MG63 (cell line): ENCODE data around the gene TMPRSS6. TPM values are rescaled to one million over a fixed set of nuclear protein-coding genes. Genes with fewer than 3 reads are reported as not detected.

ENCODE experiments used
- DNase-seq: peaks from one replicate; pipeline ENCODE4 v3.0.0-alpha.2; 2020
- H3K27me3 ChIP-seq: fragments of 250-450 bp; sonication (Bioruptor Pico); 2 replicates; pipeline ENCODE4 v1.5.1; 2020; ENCODE audit warnings: mild to moderate bottlenecking, moderate library complexity
- H3K36me3 ChIP-seq: fragments of 250-450 bp; sonication (Bioruptor Pico); 2 replicates; pipeline ENCODE4 v1.5.1; 2020; ENCODE audit warnings: mild to moderate bottlenecking, moderate library complexity
- H3K4me3 ChIP-seq: fragments of 250-450 bp; sonication (Bioruptor Pico); 2 replicates; pipeline ENCODE4 v1.5.1; 2020; ENCODE audit warnings: mild to moderate bottlenecking, moderate library complexity
- H3K9me3 ChIP-seq: fragments of 250-450 bp; sonication (Bioruptor Pico); 2 replicates; pipeline ENCODE4 v1.5.1; 2020; ENCODE audit warnings: mild to moderate bottlenecking, moderate library complexity
- total RNA-seq: library from RNA; depleted of rRNA; stranded (reverse); fragments of >200 nt; shearing (Covaris generic); gene quantifications from 2 replicates; pipeline ENCODE4 v1.2.3, GENCODE V29; 2014; ENCODE audit warnings: low replicate concordance; rRNA removed

Gene TMPRSS6
- total RNA-seq, 1 experiment from 2014 or later = not detected

DNA sequence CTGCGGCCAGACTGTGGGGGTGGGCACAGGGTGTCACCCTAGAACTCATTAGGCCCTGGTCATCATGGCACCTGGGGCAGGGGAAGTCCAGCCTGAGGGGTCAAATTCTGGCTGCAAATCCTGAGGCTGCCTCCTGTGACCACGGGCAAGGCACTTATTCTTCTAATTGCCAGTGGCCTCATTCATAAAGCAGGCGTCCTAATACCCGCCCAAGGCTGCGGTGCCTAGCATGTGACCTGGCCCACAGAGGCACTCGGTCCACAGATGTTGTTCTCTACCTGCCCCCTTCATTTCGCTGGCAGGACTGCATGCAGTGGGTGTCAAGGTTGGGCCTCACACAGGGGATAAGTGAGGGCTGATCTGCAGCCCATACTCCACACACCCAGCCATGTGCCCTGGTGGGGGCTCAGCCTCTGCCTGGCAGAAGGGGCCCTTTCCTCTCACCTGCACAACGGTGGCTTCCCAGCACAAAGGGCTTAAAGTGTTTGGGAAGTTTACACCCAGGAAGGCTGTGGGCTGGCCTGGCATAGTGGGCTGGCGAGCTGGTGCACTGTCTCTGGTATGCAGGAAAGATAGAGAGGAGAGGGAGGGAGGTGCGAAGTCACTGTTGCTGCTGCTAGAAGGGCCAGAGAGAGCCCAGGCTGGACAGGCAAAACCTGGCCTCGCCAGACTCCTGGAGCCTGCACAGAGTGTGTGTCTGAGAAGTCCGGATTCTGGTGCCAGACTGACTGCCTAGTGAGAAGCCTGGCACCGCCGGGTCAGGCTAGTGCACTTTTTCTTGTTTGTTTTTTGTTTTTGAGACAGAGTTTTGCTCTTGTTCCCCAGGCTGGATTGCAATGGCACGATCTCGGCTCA is 86.8 kb downstream of the TMPRSS6 start:
- H3K9me3 ChIP-seq = no peaks in the 10 kb centered on the region
- no peaks in the 10 kb centered on the region for H3K27me3 ChIP-seq
- no peak overlapping the region for H3K4me3 ChIP-seq
- DNase-seq = no peak
- H3K36me3 ChIP-seq = peaks cover 14% of the 10 kb centered on the region

DNA sequence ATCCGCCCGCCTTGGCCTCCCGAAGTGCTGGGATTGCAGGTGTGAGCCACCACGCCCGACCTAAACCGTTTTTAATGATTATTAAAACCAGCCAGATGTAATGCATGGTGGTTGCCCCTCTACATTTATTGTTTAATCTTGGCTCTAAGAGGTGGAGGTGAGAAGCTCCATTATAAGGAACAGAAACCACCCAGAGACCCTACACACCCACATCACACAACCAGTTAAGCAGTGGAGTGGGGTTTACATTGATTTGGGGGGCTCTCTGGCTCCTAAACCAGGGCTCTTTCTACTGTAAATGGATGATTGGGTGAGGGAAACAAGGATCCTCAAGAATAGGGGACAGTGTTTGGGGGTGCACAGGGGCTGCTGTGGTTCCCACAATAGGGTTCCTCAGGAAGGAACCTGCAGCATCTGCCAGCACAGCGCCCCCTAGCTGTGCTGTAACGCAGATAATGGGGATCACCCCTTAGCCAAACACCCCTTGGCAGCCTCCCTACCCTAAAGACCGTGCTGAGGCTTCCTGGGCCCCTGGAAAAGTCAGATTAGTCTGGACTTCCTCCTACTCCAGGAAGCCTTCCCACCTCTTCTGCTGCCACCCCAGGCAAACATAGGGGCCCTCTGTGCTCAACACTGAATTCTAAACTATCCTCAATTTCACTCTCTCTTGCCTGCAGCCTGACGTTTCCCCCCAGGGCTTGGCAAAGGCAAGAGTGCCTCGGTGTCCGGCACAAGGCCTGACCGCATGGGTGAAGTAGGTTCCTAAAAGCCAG is 87.6 kb downstream of the TMPRSS6 start:
- H3K27me3 ChIP-seq = no peaks in the 10 kb centered on the region
- H3K4me3 ChIP-seq = no peak overlapping the region
- peaks cover 11% of the 10 kb centered on the region for H3K36me3 ChIP-seq
- DNase-seq = peak; percentile 27
- no peaks in the 10 kb centered on the region for H3K9me3 ChIP-seq

DNA sequence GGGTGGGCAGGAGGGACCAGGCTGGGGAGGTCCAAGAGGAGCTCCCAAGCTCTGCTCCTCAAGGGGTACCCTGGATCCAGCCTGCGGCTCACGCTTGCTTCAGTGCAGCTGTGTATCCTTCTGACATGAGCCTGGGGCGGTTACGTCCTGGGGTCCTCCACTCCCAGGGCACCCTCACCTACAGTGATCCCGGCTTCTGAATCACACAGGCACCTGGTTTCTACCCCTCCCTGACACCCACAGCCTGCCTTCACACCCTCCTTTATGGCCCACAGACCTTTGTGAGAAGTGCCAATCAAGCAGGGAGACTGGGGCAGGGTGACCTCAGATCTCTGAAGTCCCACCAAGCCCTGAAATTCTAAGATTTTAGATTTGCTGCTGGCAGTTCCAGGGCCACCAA is 88.5 kb downstream of the TMPRSS6 start:
- Histone ChIP-seq H3K27me3 (no peaks in the 10 kb centered on the region), H3K9me3 (no peaks in the 10 kb centered on the region), H3K36me3 (peaks cover 11% of the 10 kb centered on the region), H3K4me3 (no peak overlapping the region)
- DNase-seq = no peak

DNA sequence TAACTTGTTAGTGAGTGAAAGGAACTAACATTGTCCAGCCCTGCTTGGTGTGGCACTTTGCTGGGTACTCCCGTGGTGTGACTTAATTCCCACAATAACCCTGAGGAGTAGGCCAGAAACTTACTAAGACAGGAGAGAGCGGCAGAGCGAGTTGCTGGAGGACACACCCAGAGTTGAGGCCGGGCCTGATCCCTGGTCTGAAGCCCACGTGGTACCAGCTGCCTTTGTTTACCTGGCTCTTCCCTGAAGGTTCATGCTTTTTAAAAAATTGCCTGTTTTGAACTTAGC is 89.4 kb downstream of the TMPRSS6 start:
- Histone ChIP-seq H3K36me3 (peaks cover 6% of the 10 kb centered on the region), H3K9me3 (no peaks in the 10 kb centered on the region), H3K27me3 (no peaks in the 10 kb centered on the region), H3K4me3 (peak overlapping the region; percentile 92)
- DNase-seq = peak; percentile 49

DNA sequence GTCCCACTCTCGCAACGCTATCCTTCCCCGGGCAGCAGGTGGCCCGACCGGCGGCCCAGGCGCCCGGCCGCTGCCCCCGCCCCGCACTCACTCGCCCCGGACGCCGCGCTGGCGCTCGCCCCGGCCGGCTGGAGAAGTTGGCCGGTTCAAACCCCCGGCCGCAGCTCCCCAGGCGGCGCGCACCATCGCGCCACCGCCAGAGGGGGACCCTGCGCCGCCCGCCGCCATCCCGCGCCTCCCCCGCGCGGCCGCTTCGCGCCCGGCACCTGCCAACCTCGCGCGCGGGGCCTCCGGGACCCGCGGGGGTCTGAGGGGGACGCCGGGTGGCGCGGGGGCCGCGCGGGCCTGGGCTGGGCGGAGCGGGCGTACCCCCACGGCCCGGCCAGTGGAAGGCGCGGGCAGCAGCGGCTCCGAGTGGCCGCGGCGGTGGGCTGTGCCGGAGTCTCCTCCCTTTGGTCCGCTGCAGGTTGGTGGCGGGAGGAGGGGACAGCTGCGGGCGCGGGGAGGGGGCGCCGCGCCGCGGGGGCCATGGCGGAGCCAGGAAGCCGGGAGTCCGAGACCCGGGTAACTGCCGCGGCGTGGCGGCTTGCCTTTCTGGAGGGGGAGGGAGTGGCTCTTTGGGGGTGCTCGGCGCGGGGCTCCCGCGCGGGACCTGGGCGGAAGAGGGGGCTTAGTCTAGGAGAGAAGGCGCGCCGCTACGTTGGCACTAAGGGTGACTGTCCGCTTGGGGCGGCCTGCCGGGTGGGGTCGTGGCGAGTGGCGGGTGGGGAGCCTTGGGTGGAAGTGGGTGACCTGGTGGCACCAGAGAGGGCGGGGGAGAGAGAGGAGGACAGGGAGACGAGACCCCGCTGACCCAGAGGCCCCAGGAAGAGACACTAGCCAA is 90.0 kb downstream of the TMPRSS6 start, which contains the start of the genes MPST and TST:
MPST (plus strand) TSS at position 434 of the 883 bp plus-strand sequence; CDS start at position 529, 95 bp downstream.
TST (minus strand) TSS at position 139 of the 883 bp plus-strand sequence. CDS start 715 bp downstream, outside the sequence.
- DNase-seq = peak; percentile 77
- Histone ChIP-seq H3K4me3 (peak within 1 kb of the TSS; percentile 92), H3K36me3 (peaks cover under 1% of the 10 kb centered on the region), H3K27me3 (no peaks in the 10 kb centered on the region), H3K9me3 (no peaks in the 10 kb centered on the region)

DNA sequence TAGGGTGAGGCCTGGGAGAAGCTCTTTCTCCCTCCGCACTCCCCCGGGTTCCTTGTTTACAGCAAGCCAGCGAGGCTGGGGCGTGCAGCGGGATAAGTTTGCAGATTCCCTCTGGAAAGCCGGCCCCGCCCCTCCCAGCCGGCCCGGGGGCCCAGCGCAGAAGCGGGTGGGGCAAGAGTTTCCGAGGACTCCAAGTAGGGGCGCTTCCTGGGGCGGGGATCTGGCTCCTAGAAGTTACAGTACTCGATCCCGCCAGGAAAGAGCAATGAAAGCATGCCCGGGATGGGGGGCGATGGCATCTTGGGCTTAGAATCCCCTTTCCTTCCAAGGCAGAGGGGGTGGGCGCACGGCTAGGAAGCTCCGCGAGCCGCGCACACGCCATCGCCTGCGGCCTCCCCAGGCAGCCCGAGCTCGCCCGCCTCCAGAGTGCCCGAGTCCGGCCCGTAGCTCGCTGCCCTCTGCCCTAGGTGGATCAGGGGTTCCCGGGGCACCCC is 90.7 kb downstream of the TMPRSS6 start:
- Histone ChIP-seq H3K27me3 (no peaks in the 10 kb centered on the region), H3K4me3 (peak overlapping the region; percentile 75), H3K9me3 (no peaks in the 10 kb centered on the region), H3K36me3 (no peaks in the 10 kb centered on the region; the same call in 1 of the 2 replicates)
- DNase-seq = peak; percentile 49

DNA sequence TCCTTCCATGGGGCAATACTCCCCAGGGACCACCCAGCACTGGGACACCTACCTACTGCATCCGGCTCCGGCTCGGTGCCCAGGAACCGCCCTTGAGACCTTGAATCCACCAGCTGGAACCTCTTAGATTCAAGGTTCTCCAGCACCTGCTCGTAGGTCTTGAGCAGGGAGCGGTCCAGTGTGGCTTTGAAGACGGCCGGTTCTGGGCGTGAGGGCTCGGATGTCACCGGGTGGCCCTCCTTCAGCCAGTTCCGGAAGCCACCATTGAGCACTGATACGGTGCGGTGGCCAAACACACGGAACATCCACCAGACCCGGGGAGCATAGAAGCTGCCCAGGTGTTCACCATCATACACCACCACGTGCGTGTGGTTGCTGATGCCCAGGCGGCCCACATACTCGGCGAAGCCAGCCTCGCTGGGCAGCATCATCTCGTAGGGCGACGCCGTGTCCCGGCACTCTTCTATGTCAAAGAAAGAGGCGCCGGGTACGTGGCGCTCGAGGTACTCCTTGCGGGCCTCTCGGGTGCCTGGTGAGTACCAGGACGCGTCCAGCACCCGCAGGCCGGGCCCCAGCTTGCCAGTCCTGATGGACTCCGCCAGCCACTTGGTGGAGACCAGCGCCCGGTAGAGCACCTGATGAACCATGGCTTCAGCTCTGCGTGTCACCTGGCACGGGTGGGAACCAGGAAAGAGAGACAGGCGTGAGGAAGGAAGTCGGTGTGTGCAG is 91.3 kb downstream of the TMPRSS6 start:
- H3K4me3 ChIP-seq = peak overlapping the region; percentile 75
- no peaks in the 10 kb centered on the region; the same call in 1 of the 2 replicates for H3K36me3 ChIP-seq
- H3K9me3 ChIP-seq = no peaks in the 10 kb centered on the region
- no peak for DNase-seq
- no peaks in the 10 kb centered on the region for H3K27me3 ChIP-seq

DNA sequence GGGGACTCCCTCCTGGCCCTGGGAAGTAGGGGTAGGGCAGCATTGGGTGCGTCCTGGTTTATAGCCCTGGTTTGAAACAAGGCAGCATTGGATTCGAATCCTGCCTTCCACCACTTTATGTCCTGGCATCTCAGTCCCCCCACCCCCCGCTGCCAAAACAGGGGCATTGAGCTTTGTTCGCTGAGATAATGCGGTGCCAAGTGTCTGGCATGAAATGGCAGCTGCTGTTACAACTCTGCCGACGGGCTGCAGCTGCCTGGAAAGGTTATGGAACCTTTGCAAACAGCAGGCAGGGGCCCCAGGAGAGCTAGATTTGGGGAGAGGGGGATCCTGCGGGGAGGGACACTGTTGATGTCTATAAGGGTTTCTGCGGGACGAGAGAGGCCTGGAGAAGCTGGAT is 92.2 kb downstream of the TMPRSS6 start:
- Histone ChIP-seq H3K9me3 (no peaks in the 10 kb centered on the region), H3K36me3 (no peaks in the 10 kb centered on the region; the same call in 1 of the 2 replicates), H3K4me3 (no peak overlapping the region), H3K27me3 (no peaks in the 10 kb centered on the region)
- DNase-seq = no peak

DNA sequence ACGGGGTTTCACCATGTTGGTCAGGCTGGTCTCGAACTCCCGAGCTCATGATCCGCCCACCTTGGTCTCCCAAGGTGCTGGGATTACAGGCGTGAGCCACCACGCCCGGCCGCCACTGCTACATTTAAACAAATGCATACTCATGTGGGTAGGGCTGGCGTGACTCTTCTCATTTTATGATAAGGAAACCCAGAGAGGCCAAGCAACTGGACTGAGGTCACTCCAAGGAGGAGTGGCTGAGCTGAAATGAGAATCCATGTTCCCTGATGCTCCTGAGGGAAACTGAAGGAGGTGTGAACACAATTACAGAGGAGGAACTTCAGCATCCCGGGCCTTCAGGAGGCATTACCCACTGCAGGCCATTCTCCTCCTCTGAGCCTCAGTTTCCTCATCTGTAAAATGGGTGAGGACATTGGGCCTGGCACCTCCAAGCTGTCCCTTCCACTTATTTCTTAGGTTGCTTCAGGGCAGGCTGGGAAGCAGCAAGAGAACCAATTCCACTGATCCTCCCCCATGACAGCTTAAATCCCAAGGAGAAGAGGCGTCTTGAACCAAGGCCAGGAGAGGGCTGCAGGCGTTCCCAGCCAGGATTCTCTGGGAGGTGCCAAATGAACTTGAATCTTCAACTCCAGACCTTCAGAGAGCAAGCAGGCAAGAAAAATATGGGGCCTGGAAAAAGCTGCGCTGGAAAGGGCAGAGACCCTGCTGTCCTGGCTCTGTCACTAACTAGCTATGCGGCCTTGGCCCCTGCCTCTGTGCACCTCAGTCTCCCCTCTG is 93.2 kb downstream of the TMPRSS6 start:
- no peaks in the 10 kb centered on the region for H3K27me3 ChIP-seq
- DNase-seq = no peak

DNA sequence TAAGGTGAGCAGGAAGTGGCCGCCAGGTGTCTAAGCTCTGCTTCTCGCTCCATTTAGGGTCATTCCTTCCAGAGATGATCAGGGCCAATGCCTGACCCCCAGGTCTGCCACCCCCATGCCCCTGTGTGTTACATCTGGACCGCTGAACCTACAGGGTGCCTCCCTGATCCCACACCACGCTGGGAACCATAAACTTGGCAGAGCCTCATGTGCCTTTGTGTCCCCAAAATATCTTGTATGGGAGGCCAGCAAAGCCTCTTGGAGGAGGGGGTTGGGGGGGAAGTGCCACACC is 94.0 kb downstream of the TMPRSS6 start:
- DNase-seq = no peak
- Histone ChIP-seq H3K27me3 (no peaks in the 10 kb centered on the region), H3K9me3 (no peaks in the 10 kb centered on the region), H3K36me3 (no peaks in the 10 kb centered on the region; the same call in 1 of the 2 replicates), H3K4me3 (no peak overlapping the region)

More for the DNA sequence above, 93.2 kb downstream of the TMPRSS6 start:
- Histone ChIP-seq H3K9me3 (no peaks in the 10 kb centered on the region), H3K4me3 (no peak overlapping the region), H3K36me3 (no peaks in the 10 kb centered on the region; the same call in 1 of the 2 replicates)

Other genes with a start within 250 kb of the TMPRSS6 start
- not detected in 2 replicates for gene NCF4, start 248.7 kb downstream of the TMPRSS6 start, total RNA-seq
- not detected in 2 replicates for gene CSF2RB, start 196.1 kb downstream of the TMPRSS6 start, total RNA-seq
- 29.6 and 52.6 TPM in 2 replicates for gene TST, start 90.3 kb downstream of the TMPRSS6 start, total RNA-seq
- gene MPST, start 90.0 kb downstream of the TMPRSS6 start, total RNA-seq = 95.7 and 112 TPM in 2 replicates
- gene KCTD17, start 58.0 kb downstream of the TMPRSS6 start, total RNA-seq = 7.6 and 29.1 TPM in 2 replicates
- gene IL2RB, start 40.2 kb upstream of the TMPRSS6 start, total RNA-seq = not detected in 2 replicates
- 3.9 and 23.9 TPM in 2 replicates for gene C1QTNF6, start 78.5 kb upstream of the TMPRSS6 start, total RNA-seq
- not detected in 2 replicates for gene SSTR3, start 102.8 kb upstream of the TMPRSS6 start, total RNA-seq
- gene RAC2, start 134.6 kb upstream of the TMPRSS6 start, total RNA-seq = not detected in 2 replicates
- 0.36 TPM in 1 of 2 replicates, not detected in the other for gene CYTH4, start 172.8 kb upstream of the TMPRSS6 start, total RNA-seq